ENCODE results near the gene ABRACL. TPM values are rescaled to one million over a fixed set of nuclear protein-coding genes. Genes with fewer than 3 reads are reported as not detected.

ABRACL gene
- total and polyA plus RNA-seq, 2 donors (not counting 3 experiments of a cell fraction or from before 2014, with no cell fraction given): 54.4 to 87.4 TPM

- no peaks in the 10 kb centered on the region for H3K4me1 ChIP-seq (ENCODE audit: control insufficient read depth, extremely low read depth, insufficient read depth, low read length)
- H3K9me3 ChIP-seq (replicated peaks; ENCODE audit: control insufficient read depth, insufficient read depth, low read length): no peaks in the 10 kb centered on the region
- no peaks in the 10 kb centered on the region for H3K79me2 ChIP-seq (ENCODE audit: control insufficient read depth, insufficient read depth, low read length)
- no peak overlapping the region for H2AFZ ChIP-seq (ENCODE audit: low read depth, low read length)
- no peak for TF ChIP-seq FOS (IDR thresholded peaks at IDR 0.05; ENCODE audit: borderline replicate concordance, insufficient read depth, low read length)
- no peak for TF ChIP-seq EZH2 (IDR thresholded peaks at IDR 0.05; ENCODE audit: borderline replicate concordance, low read depth, low read length, severe bottlenecking)
- TF ChIP-seq MAX (IDR thresholded peaks at IDR 0.05; ENCODE audit: insufficient read depth, insufficient read length): no peak
- no peak for TF ChIP-seq GATA2 (IDR thresholded peaks at IDR 0.05; ENCODE audit: insufficient read depth, insufficient read length, low read depth, low read length)
- no peak for TF ChIP-seq POLR2AphosphoS5 (IDR thresholded peaks at IDR 0.05; ENCODE audit: insufficient read depth, low read depth, low read length)
- TF ChIP-seq POLR2A (IDR thresholded peaks at IDR 0.05; ENCODE audit: low read depth, low read length): no peak
- no peak for TF ChIP-seq MYC (IDR thresholded peaks at IDR 0.05; ENCODE audit: low read depth, low read length)
- TF ChIP-seq CTCF (IDR thresholded peaks at IDR 0.05; ENCODE audit: extremely low read depth in 1 of 2, insufficient read depth in 1 of 2, low read depth in 1 of 2, low read length in 2 of 2): no peak
- TF ChIP-seq JUN (IDR thresholded peaks at IDR 0.05; ENCODE audit: borderline replicate concordance, insufficient read depth, insufficient read length, low read depth): no peak
- no peak overlapping the region for H3K9ac ChIP-seq (replicated peaks; ENCODE audit: extremely low read depth, insufficient read depth, low read length)
- dilution Hi-C loops (cut with MboI; ENCODE audit: extremely low pct_ligation_motif_present, low sequenced_read_pairs): no loop called here
- H3K36me3 ChIP-seq (ENCODE audit: control insufficient read depth in 2 of 2, extremely low read depth in 1 of 2, insufficient read depth in 2 of 2, low read length in 2 of 2): no peaks in the 10 kb centered on the region
- peaks cover 0 to 12% of the 10 kb centered on the region in 2 experiments for H3K27me3 ChIP-seq (ENCODE audit: control insufficient read depth in 2 of 2, insufficient read depth in 2 of 2, low read length in 2 of 2)
- no peaks in the 10 kb centered on the region for H4K20me1 ChIP-seq (replicated peaks; ENCODE audit: control insufficient read depth, extremely low read depth, insufficient read depth, low read length)
- intact Hi-C loops (cut with micrococcal nuclease): no loop called here
- no peak overlapping the region for H3K4me3 ChIP-seq (replicated peaks in 1 of 3; ENCODE audit: insufficient read depth in 1 of 3, low read depth in 1 of 3, low read length in 3 of 3)
- FAIRE-seq: no peak
- H3K27ac ChIP-seq (ENCODE audit: insufficient read depth, low read depth, low read length): no peak overlapping the region
- DNase-seq (ENCODE audit: low read depth, low spot score): no peak
- CTCF ChIA-PET: interaction anchor here (0.7 kb wide), 1 partner anchor 310 kb away, joined by 3 read pairs; no protein-coding TSS in a partner anchor
- POLR2A ChIA-PET: interaction anchor here (0.6 kb wide), 2 partner anchors 23 to 755 kb away, joined by 3 to 9 read pairs; no protein-coding TSS in a partner anchor
- no TSS peak for BruUV-seq (replicated peaks)
- no peak overlapping the region for H3K4me2 ChIP-seq (ENCODE audit: insufficient read depth, low read length)
- no peaks in the 10 kb centered on the region for H3K9me1 ChIP-seq (replicated peaks; ENCODE audit: control insufficient read depth, extremely low read depth, insufficient read depth, low read length)
These were observed 25.5 kb downstream of the ABRACL start for GRCh38 chr6:139054001-139054400.
